WTC11 (cell line): ENCODE measurements around the gene PPP1R15B. TPM values are rescaled to one million over a fixed set of nuclear protein-coding genes. Genes with fewer than 3 reads are reported as not detected.
A peak's percentile ranks its signal among the peaks of the same experiment; 100 is the strongest.

ENCODE experiments used
- ATAC-seq: fragments of 200-7000 bp; cut with Tn5 transposase; 2 replicates; pipeline ENCODE4 v1.10.0; 2021; ENCODE audit warnings: mild to moderate bottlenecking, moderate library complexity
- CTCF ChIA-PET: fragments of 300-600 bp; sonication (Branson Sonifier 250); formaldehyde crosslinking; loops from one replicate; lab custom pipeline; 2021; ENCODE audit warnings: antibody characterized with exemption; lab: Charles Lee
- POLR2A ChIA-PET: fragments of 350-600 bp; sonication (Branson Sonifier 250); formaldehyde crosslinking; loops from one replicate; lab custom pipeline; 2021; ENCODE audit warnings: antibody characterized with exemption; lab: Charles Lee
- DNase-seq: peaks from one replicate; pipeline ENCODE4 v3.0.0; 2021; ENCODE audit warnings: low spot score
- H3K27ac Mint-ChIP-seq: 2 replicates; pipeline ENCODE4 v1.8.0; 2021; ENCODE audit warnings: mixed read lengths
- H3K27me3 Mint-ChIP-seq: 2 replicates; pipeline ENCODE4 v1.8.0; 2021; ENCODE audit warnings: low read depth, mild to moderate bottlenecking, moderate library complexity, mixed read lengths
- H3K36me3 Mint-ChIP-seq: 2 replicates; pipeline ENCODE4 v1.8.0; 2021; ENCODE audit warnings: mixed read lengths
- H3K4me1 Mint-ChIP-seq: 2 replicates; pipeline ENCODE4 v1.8.0; 2022; ENCODE audit warnings: mixed read lengths
- H3K4me3 Mint-ChIP-seq: 2 replicates; pipeline ENCODE4 v1.8.0; 2021; ENCODE audit warnings: mild to moderate bottlenecking, moderate library complexity, mixed read lengths
- H3K9me3 Mint-ChIP-seq: 2 replicates; pipeline ENCODE4 v1.8.0; 2021; ENCODE audit warnings: mixed read lengths
- AFF4 ChIP-seq: sonication (generic); formaldehyde crosslinking; IDR thresholded peaks from 2 replicates; pipeline ENCODE4 v1.8.1; 2023; ENCODE audit warnings: mild to moderate bottlenecking, missing genetic modification reagents, borderline replicate concordance
- ATF1 ChIP-seq: sonication (generic); formaldehyde crosslinking; IDR thresholded peaks from 2 replicates; pipeline ENCODE4 v1.8.1; 2023; ENCODE audit warnings: mild to moderate bottlenecking, moderate library complexity, missing genetic modification reagents
- ELF4 ChIP-seq: sonication (generic); formaldehyde crosslinking; IDR thresholded peaks from 2 replicates; pipeline ENCODE4 v1.8.1; 2022; ENCODE audit warnings: low read depth, mild to moderate bottlenecking, moderate library complexity, missing genetic modification reagents
- FOXK1 ChIP-seq: sonication (generic); formaldehyde crosslinking; IDR thresholded peaks from 2 replicates; pipeline ENCODE4 v1.8.0; 2022; ENCODE audit warnings: mild to moderate bottlenecking, moderate library complexity, missing genetic modification reagents
- FOXP1 ChIP-seq: sonication (generic); formaldehyde crosslinking; IDR thresholded peaks from 2 replicates; pipeline ENCODE4 v1.8.0; 2022; ENCODE audit warnings: missing genetic modification reagents, mild to moderate bottlenecking, moderate library complexity, borderline replicate concordance
- FOXP4 ChIP-seq: sonication (generic); formaldehyde crosslinking; IDR thresholded peaks from 2 replicates; pipeline ENCODE4 v1.8.0; 2022; ENCODE audit warnings: mild to moderate bottlenecking, missing genetic modification reagents
- PRRX2 ChIP-seq: fragments of 250-450 bp; sonication (Bioruptor Pico); IDR thresholded peaks from 2 replicates; pipeline ENCODE4 v1.8.0; 2021; ENCODE audit warnings: mild to moderate bottlenecking
- SMAD4 ChIP-seq: sonication (generic); formaldehyde crosslinking; IDR thresholded peaks from 2 replicates; pipeline ENCODE4 v1.8.0; 2022; ENCODE audit warnings: mild to moderate bottlenecking, missing genetic modification reagents
- ZBTB21 ChIP-seq: sonication (generic); formaldehyde crosslinking; IDR thresholded peaks from 2 replicates; pipeline ENCODE4 v1.8.1; 2023; ENCODE audit warnings: mild to moderate bottlenecking, missing genetic modification reagents, borderline replicate concordance
- ZNF263 ChIP-seq: sonication (generic); formaldehyde crosslinking; IDR thresholded peaks from 2 replicates; pipeline ENCODE4 v1.8.1; 2022; ENCODE audit warnings: low read depth, mild to moderate bottlenecking, moderate library complexity, missing genetic modification reagents
- total RNA-seq: library from RNA; stranded (reverse); gene quantifications from 3 replicates; pipeline ENCODE4 v1.2.3, GENCODE V29; 2021
- TF ChIP-seq, protein P1 (sequence below): fragments of 250-450 bp; sonication (Bioruptor Pico); IDR thresholded peaks from 2 replicates; pipeline ENCODE4 v1.9.0; 2021; ENCODE audit warnings: mild to moderate bottlenecking, borderline replicate concordance

PPP1R15B gene
- total RNA-seq, 1 experiment from 2014 or later = 47.7 TPM

- TF ChIP-seq, protein P1, sequence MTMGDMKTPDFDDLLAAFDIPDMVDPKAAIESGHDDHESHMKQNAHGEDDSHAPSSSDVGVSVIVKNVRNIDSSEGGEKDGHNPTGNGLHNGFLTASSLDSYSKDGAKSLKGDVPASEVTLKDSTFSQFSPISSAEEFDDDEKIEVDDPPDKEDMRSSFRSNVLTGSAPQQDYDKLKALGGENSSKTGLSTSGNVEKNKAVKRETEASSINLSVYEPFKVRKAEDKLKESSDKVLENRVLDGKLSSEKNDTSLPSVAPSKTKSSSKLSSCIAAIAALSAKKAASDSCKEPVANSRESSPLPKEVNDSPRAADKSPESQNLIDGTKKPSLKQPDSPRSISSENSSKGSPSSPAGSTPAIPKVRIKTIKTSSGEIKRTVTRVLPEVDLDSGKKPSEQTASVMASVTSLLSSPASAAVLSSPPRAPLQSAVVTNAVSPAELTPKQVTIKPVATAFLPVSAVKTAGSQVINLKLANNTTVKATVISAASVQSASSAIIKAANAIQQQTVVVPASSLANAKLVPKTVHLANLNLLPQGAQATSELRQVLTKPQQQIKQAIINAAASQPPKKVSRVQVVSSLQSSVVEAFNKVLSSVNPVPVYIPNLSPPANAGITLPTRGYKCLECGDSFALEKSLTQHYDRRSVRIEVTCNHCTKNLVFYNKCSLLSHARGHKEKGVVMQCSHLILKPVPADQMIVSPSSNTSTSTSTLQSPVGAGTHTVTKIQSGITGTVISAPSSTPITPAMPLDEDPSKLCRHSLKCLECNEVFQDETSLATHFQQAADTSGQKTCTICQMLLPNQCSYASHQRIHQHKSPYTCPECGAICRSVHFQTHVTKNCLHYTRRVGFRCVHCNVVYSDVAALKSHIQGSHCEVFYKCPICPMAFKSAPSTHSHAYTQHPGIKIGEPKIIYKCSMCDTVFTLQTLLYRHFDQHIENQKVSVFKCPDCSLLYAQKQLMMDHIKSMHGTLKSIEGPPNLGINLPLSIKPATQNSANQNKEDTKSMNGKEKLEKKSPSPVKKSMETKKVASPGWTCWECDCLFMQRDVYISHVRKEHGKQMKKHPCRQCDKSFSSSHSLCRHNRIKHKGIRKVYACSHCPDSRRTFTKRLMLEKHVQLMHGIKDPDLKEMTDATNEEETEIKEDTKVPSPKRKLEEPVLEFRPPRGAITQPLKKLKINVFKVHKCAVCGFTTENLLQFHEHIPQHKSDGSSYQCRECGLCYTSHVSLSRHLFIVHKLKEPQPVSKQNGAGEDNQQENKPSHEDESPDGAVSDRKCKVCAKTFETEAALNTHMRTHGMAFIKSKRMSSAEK (CRISPR knock-in tag) = no peak
- TF ChIP-seq SMAD4 (CRISPR knock-in tag) (no peak), AFF4 (no peak), ELF4 (no peak)
Observed at GRCh38 chr1:204457666-204458065, 46.0 kb upstream of the PPP1R15B start (continued).

- DNase-seq (no peak), ATAC-seq (no peak; the same call in 1 of the 2 replicates)
- Mint-ChIP-seq H3K9me3 (no peaks in the 10 kb centered on the region), H3K27ac (no peak overlapping the region), H3K27me3 (no peaks in the 10 kb centered on the region), H3K4me1 (peaks cover 52% of the 10 kb centered on the region), H3K36me3 (peaks cover 23% of the 10 kb centered on the region), H3K4me3 (no peak overlapping the region)
- TF ChIP-seq FOXK1 (CRISPR knock-in tag) = no peak
- no peak for TF ChIP-seq FOXP1 (CRISPR knock-in tag)
- no peak for TF ChIP-seq PRRX2 (CRISPR knock-in tag)
- no peak for TF ChIP-seq FOXP4 (CRISPR knock-in tag)
- ChIA-PET POLR2A (interaction anchor here (0.7 kb wide), 1 partner anchor 43 kb away, joined by 4 read pairs; no protein-coding TSS in a partner anchor), CTCF (interaction anchor here (0.9 to 6.7 kb wide), 7 partner anchors 10 to 58 kb away, joined by 3 to 114 read pairs (median 5); partner anchors contain the start of gene PIK3C2B)
Observed at GRCh38 chr1:204456826-204457442, 45.3 kb upstream of the PPP1R15B start.

DNA sequence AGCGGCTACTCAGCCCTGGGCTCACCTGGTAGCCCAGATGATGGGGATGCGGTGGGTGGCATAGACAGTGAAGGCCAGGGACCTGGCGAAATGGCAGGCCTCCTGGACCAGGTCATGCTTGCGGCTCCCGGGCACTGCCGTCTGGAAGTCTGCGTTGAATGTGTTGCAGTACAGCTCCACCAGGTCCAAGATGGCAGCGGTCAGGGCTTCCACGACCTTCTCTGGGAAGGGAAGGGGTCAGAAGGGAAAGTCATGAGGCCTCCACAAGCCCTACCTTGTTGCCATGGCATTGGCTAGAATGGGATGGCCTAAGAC, 44.2 kb upstream of the PPP1R15B start:
- peaks cover 62% of the 10 kb centered on the region for H3K4me1 Mint-ChIP-seq
- ChIA-PET POLR2A (no interaction called here), CTCF (interaction anchor here (0.7 to 6.7 kb wide), 8 partner anchors 9 to 48 kb away, joined by 3 to 114 read pairs (median 5); partner anchors contain the start of gene PIK3C2B)
- no peak overlapping the region for H3K4me3 Mint-ChIP-seq
- no peak for ATAC-seq
- no peaks in the 10 kb centered on the region for H3K9me3 Mint-ChIP-seq
- H3K27ac Mint-ChIP-seq = no peak overlapping the region
- TF ChIP-seq ZBTB21 (CRISPR knock-in tag) = no peak
- no peak for TF ChIP-seq ZNF263
- no peak for TF ChIP-seq PRRX2 (CRISPR knock-in tag)
- 0 out of 2 replicates have a peak, but pooled peaks have one; percentile 22 for TF ChIP-seq FOXP4 (CRISPR knock-in tag)
- no peak for TF ChIP-seq ATF1 (CRISPR knock-in tag)
- H3K27me3 Mint-ChIP-seq = no peaks in the 10 kb centered on the region
- H3K36me3 Mint-ChIP-seq = peaks cover 22% of the 10 kb centered on the region
- no peak for DNase-seq
